Panc1 (cell line): ENCODE measurements around the gene SETD7.

ENCODE experiments used
- CTCF ChIP-seq: fragments of 450-650 bp; IDR thresholded peaks from 2 replicates; pipeline ENCODE4 v1.5.1; 2017; ENCODE audit warnings: mild to moderate bottlenecking
- POLR2AphosphoS5 ChIP-seq: IDR thresholded peaks from 2 replicates; pipeline ENCODE4 v1.6.1; 2012; ENCODE audit warnings: mild to moderate bottlenecking, low read depth, low read length, moderate library complexity

- TF ChIP-seq CTCF (no peak), POLR2AphosphoS5 (no peak)
Observed at GRCh38 chr4:139472852-139473251, 83.2 kb downstream of the SETD7 start.
